Measurements from ENCODE around the gene TSPAN5.

DNA sequence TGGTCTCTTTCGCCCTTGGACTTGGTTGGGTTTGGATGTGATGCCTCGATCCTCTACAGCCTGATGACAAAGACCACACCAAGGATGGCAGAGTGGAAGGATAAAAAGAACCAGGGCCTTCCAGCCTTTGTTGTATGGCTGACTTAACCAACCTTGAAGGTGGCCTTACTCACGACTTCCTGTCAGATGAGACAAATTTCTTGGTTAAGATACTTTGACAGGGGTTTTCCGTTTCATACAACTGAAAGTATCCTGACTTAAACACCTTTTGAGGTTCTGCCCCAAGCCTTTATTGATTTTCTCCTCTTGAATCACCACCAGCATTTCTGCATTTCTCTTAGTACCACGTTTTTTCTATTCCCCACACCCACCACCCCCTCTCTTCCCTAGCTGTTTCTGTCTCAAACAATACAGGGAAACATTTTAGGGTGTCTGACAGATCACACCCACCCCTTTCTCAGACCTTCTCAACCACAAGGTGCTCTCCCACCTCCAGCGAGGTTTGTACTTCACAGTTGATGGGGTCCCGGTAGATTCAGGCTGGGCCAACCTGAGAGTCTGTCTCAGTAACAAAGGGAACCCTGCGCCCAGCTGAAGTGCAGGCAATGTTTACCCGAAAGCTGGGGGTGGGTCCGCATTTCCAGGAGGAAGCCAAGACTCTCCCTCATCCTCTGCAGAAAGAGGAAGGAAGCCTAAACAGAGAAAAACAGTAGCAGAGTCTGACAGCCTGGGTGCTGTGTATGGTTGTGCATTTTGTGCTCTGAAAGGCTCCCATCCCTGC lies 5.0 kb upstream of the TSPAN5 start:
- TF ChIP-seq POLR2AphosphoS5 (IDR thresholded peaks at IDR 0.05) (no peak), EP300 (conservative IDR thresholded peaks at IDR 0.05; ENCODE audit: poor library complexity, severe bottlenecking) (no peak), TAF1 (IDR thresholded peaks at IDR 0.05; ENCODE audit: low read depth) (no peak)
- TF ChIP-seq, protein P1, sequence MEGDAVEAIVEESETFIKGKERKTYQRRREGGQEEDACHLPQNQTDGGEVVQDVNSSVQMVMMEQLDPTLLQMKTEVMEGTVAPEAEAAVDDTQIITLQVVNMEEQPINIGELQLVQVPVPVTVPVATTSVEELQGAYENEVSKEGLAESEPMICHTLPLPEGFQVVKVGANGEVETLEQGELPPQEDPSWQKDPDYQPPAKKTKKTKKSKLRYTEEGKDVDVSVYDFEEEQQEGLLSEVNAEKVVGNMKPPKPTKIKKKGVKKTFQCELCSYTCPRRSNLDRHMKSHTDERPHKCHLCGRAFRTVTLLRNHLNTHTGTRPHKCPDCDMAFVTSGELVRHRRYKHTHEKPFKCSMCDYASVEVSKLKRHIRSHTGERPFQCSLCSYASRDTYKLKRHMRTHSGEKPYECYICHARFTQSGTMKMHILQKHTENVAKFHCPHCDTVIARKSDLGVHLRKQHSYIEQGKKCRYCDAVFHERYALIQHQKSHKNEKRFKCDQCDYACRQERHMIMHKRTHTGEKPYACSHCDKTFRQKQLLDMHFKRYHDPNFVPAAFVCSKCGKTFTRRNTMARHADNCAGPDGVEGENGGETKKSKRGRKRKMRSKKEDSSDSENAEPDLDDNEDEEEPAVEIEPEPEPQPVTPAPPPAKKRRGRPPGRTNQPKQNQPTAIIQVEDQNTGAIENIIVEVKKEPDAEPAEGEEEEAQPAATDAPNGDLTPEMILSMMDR (IDR thresholded peaks at IDR 0.05; ENCODE audit: poor library complexity, severe bottlenecking): no peak
- TF ChIP-seq, protein P2, sequence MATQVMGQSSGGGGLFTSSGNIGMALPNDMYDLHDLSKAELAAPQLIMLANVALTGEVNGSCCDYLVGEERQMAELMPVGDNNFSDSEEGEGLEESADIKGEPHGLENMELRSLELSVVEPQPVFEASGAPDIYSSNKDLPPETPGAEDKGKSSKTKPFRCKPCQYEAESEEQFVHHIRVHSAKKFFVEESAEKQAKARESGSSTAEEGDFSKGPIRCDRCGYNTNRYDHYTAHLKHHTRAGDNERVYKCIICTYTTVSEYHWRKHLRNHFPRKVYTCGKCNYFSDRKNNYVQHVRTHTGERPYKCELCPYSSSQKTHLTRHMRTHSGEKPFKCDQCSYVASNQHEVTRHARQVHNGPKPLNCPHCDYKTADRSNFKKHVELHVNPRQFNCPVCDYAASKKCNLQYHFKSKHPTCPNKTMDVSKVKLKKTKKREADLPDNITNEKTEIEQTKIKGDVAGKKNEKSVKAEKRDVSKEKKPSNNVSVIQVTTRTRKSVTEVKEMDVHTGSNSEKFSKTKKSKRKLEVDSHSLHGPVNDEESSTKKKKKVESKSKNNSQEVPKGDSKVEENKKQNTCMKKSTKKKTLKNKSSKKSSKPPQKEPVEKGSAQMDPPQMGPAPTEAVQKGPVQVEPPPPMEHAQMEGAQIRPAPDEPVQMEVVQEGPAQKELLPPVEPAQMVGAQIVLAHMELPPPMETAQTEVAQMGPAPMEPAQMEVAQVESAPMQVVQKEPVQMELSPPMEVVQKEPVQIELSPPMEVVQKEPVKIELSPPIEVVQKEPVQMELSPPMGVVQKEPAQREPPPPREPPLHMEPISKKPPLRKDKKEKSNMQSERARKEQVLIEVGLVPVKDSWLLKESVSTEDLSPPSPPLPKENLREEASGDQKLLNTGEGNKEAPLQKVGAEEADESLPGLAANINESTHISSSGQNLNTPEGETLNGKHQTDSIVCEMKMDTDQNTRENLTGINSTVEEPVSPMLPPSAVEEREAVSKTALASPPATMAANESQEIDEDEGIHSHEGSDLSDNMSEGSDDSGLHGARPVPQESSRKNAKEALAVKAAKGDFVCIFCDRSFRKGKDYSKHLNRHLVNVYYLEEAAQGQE (IDR thresholded peaks at IDR 0.05; ENCODE audit: borderline replicate concordance): no peak

Data from neural cell (in vitro differentiated cells).